Effector memory CD8-positive, alpha-beta T cell (primary cell): Measurements from ENCODE around the gene VPS52.

ENCODE experiments used
- ATAC-seq: fragments of 150-1000 bp; cut with Tn5 transposase; replicated peaks from 2 replicates; pipeline ENCODE4 v1.10.0; 2021; ENCODE audit warnings: mild to moderate bottlenecking, moderate library complexity
- DNase-seq, 3 experiments: peaks; one replicate each; pipeline ENCODE4 v3.0.0; 2021
- H3K27ac Mint-ChIP-seq, 2 donors: one replicate each; pipeline ENCODE4 v1.8.0; 2022; ENCODE audit warnings: mild to moderate bottlenecking in 2 of 2, mixed read lengths in 2 of 2, moderate library complexity in 2 of 2
- H3K27me3 Mint-ChIP-seq, 2 donors: one replicate each; pipeline ENCODE4 v1.8.0; 2022; ENCODE audit warnings: mixed read lengths in 2 of 2
- H3K36me3 Mint-ChIP-seq: one replicate; pipeline ENCODE4 v1.8.0; 2022; ENCODE audit warnings: mild to moderate bottlenecking, moderate library complexity, mixed read lengths; ENCODE audit not compliant: insufficient read depth
- H3K4me1 Mint-ChIP-seq, 2 donors: one replicate each; pipeline ENCODE4 v1.8.0; 2022; ENCODE audit warnings: low read depth in 2 of 2, mixed read lengths in 2 of 2
- H3K4me3 Mint-ChIP-seq, 2 donors: one replicate each; pipeline ENCODE4 v1.8.0; 2022; ENCODE audit warnings: mild to moderate bottlenecking in 2 of 2, mixed read lengths in 2 of 2, moderate library complexity in 2 of 2
- H3K9me3 Mint-ChIP-seq, 2 donors: one replicate each; pipeline ENCODE4 v1.8.0; 2022; ENCODE audit warnings: mixed read lengths in 2 of 2

The VPS52 gene

GRCh38 chr6:33314515-33314942, 42.9 kb upstream of the VPS52 start:
- peaks cover 59 to 67% of the 10 kb centered on the region in 2 donors for H3K4me1 Mint-ChIP-seq
- H3K36me3 Mint-ChIP-seq = peaks cover 77% of the 10 kb centered on the region
- peak; percentile 52 for ATAC-seq
- H3K27ac Mint-ChIP-seq = peak overlapping the region; percentile 99 to 100
- H3K9me3 Mint-ChIP-seq = no peaks in the 10 kb centered on the region
- peak; percentile 66 to 75 (median 68) for DNase-seq
- no peaks in the 10 kb centered on the region for H3K27me3 Mint-ChIP-seq
- peak overlapping the region; percentile 92 to 99 for H3K4me3 Mint-ChIP-seq

- H3K36me3 Mint-ChIP-seq = peaks cover 78% of the 10 kb centered on the region
- peak; percentile 65 for ATAC-seq
- peaks cover 54 to 61% of the 10 kb centered on the region in 2 donors for H3K4me1 Mint-ChIP-seq
Measured at GRCh38 chr6:33313709-33314514, 42.2 kb upstream of the VPS52 start, which contains the start of gene TAPBP. Gene TAPBP (minus strand): TSS chr6:33314078. CDS start chr6:33314041, 37 bp downstream.

GRCh38 chr6:33313105-33313708, 41.5 kb upstream of the VPS52 start:
- Mint-ChIP-seq H3K36me3 (peaks cover 78% of the 10 kb centered on the region), H3K4me1 (peaks cover 51 to 60% of the 10 kb centered on the region in 2 donors), H3K4me3 (peak overlapping the region; percentile 92 to 99), H3K27ac (peak overlapping the region; percentile 99 to 100), H3K27me3 (no peaks in the 10 kb centered on the region), H3K9me3 (no peaks in the 10 kb centered on the region)
- DNase-seq = no peak
- no peak for ATAC-seq

More at GRCh38 chr6:33313709-33314514, 42.2 kb upstream of the VPS52 start, which contains the start of gene TAPBP:
- no peaks in the 10 kb centered on the region for H3K27me3 Mint-ChIP-seq
- H3K4me3 Mint-ChIP-seq = peak within 1 kb of the TSS; percentile 92 to 99
- H3K9me3 Mint-ChIP-seq = no peaks in the 10 kb centered on the region
- peak within 1 kb of the TSS; percentile 99 to 100 for H3K27ac Mint-ChIP-seq
- peak; percentile 85 to 86 (median 86) for DNase-seq

- H3K36me3 Mint-ChIP-seq = peaks cover 78% of the 10 kb centered on the region
- H3K4me3 Mint-ChIP-seq = peak overlapping the region; percentile 92 to 99
- peak overlapping the region; percentile 99 to 100 for H3K27ac Mint-ChIP-seq
- no peaks in the 10 kb centered on the region for H3K27me3 Mint-ChIP-seq
- DNase-seq (peak; percentile 73 to 85 (median 75)), ATAC-seq (peak; percentile 44)
- peaks cover 46 to 55% of the 10 kb centered on the region in 2 donors for H3K4me1 Mint-ChIP-seq
- H3K9me3 Mint-ChIP-seq = no peaks in the 10 kb centered on the region
Measured at GRCh38 chr6:33312361-33313104, 40.9 kb upstream of the VPS52 start.

- H3K27ac Mint-ChIP-seq = peak overlapping the region in 1 of 2 donors; percentile 58
- peaks cover 97% of the 10 kb centered on the region for H3K36me3 Mint-ChIP-seq
- DNase-seq (no peak), ATAC-seq (no peak)
- H3K27me3 Mint-ChIP-seq = no peaks in the 10 kb centered on the region
- H3K9me3 Mint-ChIP-seq = no peaks in the 10 kb centered on the region
- H3K4me3 Mint-ChIP-seq = peak overlapping the region in 1 of 2 donors; percentile 18
- H3K4me1 Mint-ChIP-seq = peaks cover 22 to 23% of the 10 kb centered on the region in 2 donors
Measured at GRCh38 chr6:33306356-33306755, 34.7 kb upstream of the VPS52 start.

GRCh38 chr6:33305052-33305451, 33.4 kb upstream of the VPS52 start:
- Mint-ChIP-seq H3K36me3 (peaks cover 97% of the 10 kb centered on the region), H3K4me3 (peak overlapping the region in 1 of 2 donors; percentile 21), H3K27me3 (no peaks in the 10 kb centered on the region), H3K9me3 (no peaks in the 10 kb centered on the region), H3K4me1 (peaks cover 23 to 27% of the 10 kb centered on the region in 2 donors), H3K27ac (peak overlapping the region; percentile 85 to 92)
- DNase-seq (no peak), ATAC-seq (no peak)

- no peaks in the 10 kb centered on the region for H3K27me3 Mint-ChIP-seq
- peak overlapping the region; percentile 39 to 85 for H3K27ac Mint-ChIP-seq
- no peaks in the 10 kb centered on the region for H3K9me3 Mint-ChIP-seq
- ATAC-seq (no peak), DNase-seq (no peak)
- peaks cover 97% of the 10 kb centered on the region for H3K36me3 Mint-ChIP-seq
- H3K4me3 Mint-ChIP-seq = no peak overlapping the region
- H3K4me1 Mint-ChIP-seq = peaks cover 31 to 35% of the 10 kb centered on the region in 2 donors
Measured at GRCh38 chr6:33304216-33304615, 32.5 kb upstream of the VPS52 start.

GRCh38 chr6:33301877-33302276, 30.2 kb upstream of the VPS52 start:
- Mint-ChIP-seq H3K4me3 (no peak overlapping the region), H3K9me3 (no peaks in the 10 kb centered on the region), H3K27me3 (no peaks in the 10 kb centered on the region), H3K27ac (peak overlapping the region; percentile 15 to 41), H3K4me1 (peaks cover 37 to 41% of the 10 kb centered on the region in 2 donors), H3K36me3 (peaks cover 92% of the 10 kb centered on the region)
- no peak for DNase-seq
- no peak for ATAC-seq

- H3K4me1 Mint-ChIP-seq = peaks cover 25 to 41% of the 10 kb centered on the region in 2 donors
- no peaks in the 10 kb centered on the region for H3K9me3 Mint-ChIP-seq
- DNase-seq = peak; percentile 92 to 93 (median 92)
- H3K36me3 Mint-ChIP-seq = peaks cover 86% of the 10 kb centered on the region
- no peaks in the 10 kb centered on the region for H3K27me3 Mint-ChIP-seq
- peak overlapping the region; percentile 97 to 98 for H3K27ac Mint-ChIP-seq
- H3K4me3 Mint-ChIP-seq = peak overlapping the region; percentile 97 to 98
- ATAC-seq = peak; percentile 85
Measured at GRCh38 chr6:33299237-33299944, 27.7 kb upstream of the VPS52 start.

GRCh38 chr6:33298773-33299236, 27.1 kb upstream of the VPS52 start, which contains the start of gene RGL2:
Gene RGL2 (minus strand): TSS chr6:33298942. CDS start chr6:33298610, 332 bp downstream.
- Mint-ChIP-seq H3K27me3 (no peaks in the 10 kb centered on the region), H3K9me3 (no peaks in the 10 kb centered on the region), H3K27ac (peak within 1 kb of the TSS; percentile 97 to 98), H3K4me3 (peak within 1 kb of the TSS; percentile 97 to 98), H3K36me3 (peaks cover 85% of the 10 kb centered on the region), H3K4me1 (peaks cover 25 to 41% of the 10 kb centered on the region in 2 donors)
- DNase-seq = peak in 2 of 3 experiments; percentile 38 to 43
- ATAC-seq = peak; percentile 27

- ATAC-seq = peak; percentile 23
- peaks cover 81% of the 10 kb centered on the region for H3K36me3 Mint-ChIP-seq
- no peaks in the 10 kb centered on the region for H3K9me3 Mint-ChIP-seq
- peak overlapping the region; percentile 97 to 98 for H3K4me3 Mint-ChIP-seq
- peaks cover 23 to 41% of the 10 kb centered on the region in 2 donors for H3K4me1 Mint-ChIP-seq
- H3K27me3 Mint-ChIP-seq = no peaks in the 10 kb centered on the region
- peak; percentile 44 to 54 (median 50) for DNase-seq
- H3K27ac Mint-ChIP-seq = peak overlapping the region; percentile 97 to 98
Measured at GRCh38 chr6:33297956-33298772, 26.5 kb upstream of the VPS52 start.
